ENCODE data around the gene OR10A5.
"Not testable (repeated sequence)": the region's sequence is repeated elsewhere in the genome, so short reads cannot be mapped to it uniquely, and the experiment has no call there.

The OR10A5 gene

GRCh38 chr11:6876325-6876724 is 30.8 kb downstream of the OR10A5 start, which contains the start of gene OR10A4:
Gene OR10A4, plus strand, starts transcription at chr11:6876625. Its CDS starts 23 bp downstream, at chr11:6876648.
- DNase-seq, result no peak

GRCh38 chr11:6876914-6877313 is 31.4 kb downstream of the OR10A5 start:
- no peak for DNase-seq

DNA sequence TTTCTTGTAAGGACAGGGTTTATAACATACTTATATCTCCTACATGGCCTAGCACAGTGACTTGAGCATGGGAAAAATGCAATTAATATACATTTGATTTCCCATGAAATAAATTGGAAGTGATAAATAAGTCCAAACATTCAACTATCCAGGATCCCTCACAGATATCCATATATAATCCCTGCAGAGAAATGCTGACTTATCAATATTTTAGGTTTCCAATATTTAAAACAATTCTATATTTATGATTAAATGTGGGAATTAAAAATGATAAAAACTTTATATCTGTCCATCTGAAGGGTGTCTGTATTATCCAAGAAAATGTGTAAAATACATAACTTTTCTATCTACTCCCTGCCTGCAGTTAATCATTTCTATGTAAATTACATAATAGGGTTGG is 37.3 kb downstream of the OR10A5 start:
- no peak for DNase-seq

DNA sequence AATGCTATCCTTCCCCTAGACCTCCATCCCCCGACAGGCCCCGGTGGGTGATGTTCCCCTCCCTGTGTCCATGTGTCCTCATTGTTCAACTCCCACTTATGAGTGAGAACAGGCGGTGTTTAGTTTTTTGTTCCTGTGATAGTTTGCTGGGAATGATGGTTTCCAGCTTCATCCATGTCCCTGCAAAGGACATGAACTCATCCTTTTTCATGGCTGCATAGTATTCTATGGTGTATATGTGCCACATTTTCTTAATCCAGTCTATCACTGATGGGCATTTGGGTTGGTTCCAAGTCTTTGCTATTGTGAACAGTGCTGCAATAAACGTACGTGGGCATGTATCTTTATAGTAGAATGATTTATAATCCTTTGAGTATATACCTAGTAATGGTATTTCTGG is 42.2 kb downstream of the OR10A5 start:
- DNase-seq, result not testable (repeated sequence)

DNA sequence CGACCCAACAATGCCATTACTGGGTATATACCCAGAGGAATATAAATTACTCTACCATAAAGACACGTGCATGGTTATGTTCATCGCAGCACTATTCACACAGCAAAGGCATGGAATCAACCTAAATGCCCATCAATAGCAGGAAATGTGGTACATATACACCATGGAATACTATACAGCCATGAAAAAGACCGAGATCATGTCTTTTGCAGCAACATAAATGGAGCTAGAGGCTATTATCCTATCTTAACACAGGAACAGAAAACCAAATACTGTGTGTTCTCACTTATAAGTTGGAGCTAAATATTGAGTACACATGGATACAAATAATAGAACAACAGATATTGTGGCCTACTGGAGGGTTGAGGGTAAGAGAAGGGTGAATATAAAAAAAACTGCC is 43.3 kb downstream of the OR10A5 start:
- DNase-seq, result no peak

- no peak for DNase-seq
Observed at GRCh38 chr11:6889835-6890234, 44.4 kb downstream of the OR10A5 start.

DNA sequence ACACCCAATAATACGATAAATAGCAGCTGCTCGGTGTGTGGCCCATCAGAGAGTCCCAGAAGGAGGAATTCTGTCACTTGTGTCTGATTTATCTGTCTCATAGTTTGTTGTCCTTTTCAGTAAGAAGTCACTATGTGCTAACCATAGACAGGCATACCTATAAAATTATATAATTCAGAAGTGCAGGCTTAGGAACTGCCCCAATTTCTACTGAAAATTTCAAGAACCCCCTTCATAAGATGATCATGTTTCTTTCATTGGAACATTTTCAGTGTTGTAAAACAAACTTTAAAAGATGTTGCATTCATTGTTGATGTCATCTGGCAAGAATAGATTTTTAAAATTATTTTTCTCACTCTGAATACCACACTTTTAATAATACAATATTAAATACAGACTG is 46.9 kb downstream of the OR10A5 start, which contains the start of gene OR2D2:
OR2D2 (minus strand) TSS at position 101 of the 400 bp plus-strand sequence; CDS start at position 101, 0 bp downstream.
- no peak for DNase-seq

DNA sequence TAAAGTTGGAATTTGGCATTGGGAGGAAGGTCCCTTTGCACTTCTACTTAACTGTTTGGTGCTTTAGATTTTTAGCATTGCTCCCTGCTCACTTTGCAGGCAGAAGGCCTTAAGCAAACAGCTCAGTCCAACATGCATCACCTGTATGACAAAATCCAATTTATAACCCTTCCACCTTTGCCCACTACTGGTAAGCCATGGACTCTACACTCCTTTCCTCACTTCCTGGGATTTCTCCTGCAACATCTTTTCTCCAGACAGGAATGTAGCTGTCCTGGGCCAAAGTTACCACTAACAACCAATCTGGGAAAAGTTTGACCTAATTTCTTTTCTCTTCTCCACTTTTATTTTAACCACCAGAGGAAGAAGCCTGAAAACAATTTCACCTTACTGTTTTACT is 48.6 kb downstream of the OR10A5 start:
- no peak for DNase-seq

GRCh38 chr11:6895010-6895409 is 49.5 kb downstream of the OR10A5 start:
- DNase-seq, result no peak

Data from hematopoietic multipotent progenitor cell treated with erythropoietin and hydrocortisone succinate and interleukin-3 and kit ligand, for 8 days (in vitro differentiated cells).